ENCODE results near the gene TAMALIN.

The TAMALIN gene

DNA sequence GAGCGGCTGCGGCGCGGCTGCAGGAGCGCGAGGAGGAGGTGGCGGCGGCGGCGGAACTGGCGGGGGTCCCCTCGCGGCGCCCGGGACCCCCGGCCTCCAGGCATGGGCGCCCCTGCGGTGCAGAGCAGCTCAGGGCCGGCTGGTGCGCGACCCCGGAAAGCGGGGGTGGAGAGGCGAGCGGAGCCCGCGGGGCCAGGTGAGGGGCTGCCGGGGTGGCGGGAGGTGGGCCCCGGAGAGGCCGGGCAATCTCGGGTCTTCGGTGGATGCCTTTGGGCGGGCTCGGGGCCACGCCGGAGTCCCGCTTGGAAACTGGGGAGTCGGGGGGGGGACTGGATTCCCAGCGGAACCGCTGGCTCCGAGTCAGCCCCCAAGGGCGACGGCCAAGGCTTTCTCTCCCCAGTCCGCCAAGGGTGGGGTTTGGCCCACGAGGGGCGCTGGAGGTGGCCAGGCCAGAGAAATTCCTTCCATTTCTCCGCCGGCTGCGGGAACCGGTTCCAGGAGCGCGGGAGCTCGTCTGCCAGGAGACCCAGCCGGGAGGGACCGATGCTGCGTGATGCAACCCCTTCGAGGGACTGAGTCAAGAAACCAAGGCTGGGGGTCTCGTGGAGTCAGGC is 30.6 kb downstream of the TAMALIN start:
- peak; percentile 30 for DNase-seq

DNA sequence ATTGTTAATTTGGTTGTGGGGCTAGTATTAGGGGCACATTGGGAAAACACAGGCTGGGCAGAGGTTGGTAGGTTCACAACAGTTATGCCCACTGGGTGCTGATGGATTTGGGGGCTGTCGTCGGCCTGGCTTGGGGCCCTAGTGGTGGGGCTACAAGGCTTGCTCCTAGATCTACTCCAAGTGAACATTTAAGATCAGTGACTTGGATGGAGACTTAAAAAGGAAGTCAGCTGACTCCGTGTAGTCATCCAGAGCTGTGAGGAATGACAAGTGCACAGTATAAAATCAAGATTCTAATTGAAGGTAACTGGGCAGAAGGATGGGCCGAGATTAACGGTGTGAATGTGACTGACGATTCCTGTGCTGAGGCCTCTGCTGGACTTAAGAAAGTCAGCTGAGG is 31.7 kb downstream of the TAMALIN start:
- no peak for DNase-seq

DNA sequence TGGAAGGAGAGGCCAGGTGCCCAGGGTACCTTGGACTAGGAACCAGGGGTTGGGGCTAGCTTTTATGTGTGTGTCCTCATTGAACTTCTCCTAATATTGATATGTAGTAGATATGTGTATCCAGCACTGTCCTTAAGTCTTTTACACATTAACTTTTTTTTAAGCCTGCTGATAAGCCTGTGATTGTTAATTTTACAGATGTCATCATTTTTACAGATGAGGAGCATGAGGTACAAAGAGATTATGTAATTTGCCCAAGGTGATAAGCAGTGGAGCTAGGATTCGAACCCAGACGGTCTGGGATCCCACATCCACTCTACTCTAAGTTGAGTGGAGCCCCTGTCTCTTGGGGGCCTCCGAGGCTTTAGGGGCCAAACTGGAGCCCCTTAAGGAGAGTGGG is 34.3 kb downstream of the TAMALIN start:
- DNase-seq: no peak

DNA sequence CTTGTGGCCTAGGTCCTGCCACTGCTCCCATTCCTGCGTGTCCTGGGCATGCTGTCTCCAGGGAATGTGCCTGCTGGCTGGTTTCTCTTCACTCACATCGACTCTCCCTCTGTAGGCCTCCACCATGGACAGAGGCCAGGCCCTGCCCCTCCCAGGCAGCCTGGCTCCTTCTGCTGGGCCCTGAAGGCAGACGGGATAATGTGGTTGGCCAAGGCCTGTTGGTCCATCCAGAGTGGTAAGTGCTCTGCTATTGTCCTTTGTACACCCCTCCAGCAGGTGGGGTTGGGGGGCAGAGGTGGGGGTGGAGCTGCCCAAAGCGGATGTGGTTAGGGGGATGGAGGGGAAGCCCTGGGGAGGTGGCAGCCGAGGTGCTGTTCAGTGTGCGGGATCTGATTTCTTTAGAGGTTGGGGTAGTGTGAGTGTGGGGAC is 35.0 kb downstream of the TAMALIN start:
- DNase-seq: no peak

DNA sequence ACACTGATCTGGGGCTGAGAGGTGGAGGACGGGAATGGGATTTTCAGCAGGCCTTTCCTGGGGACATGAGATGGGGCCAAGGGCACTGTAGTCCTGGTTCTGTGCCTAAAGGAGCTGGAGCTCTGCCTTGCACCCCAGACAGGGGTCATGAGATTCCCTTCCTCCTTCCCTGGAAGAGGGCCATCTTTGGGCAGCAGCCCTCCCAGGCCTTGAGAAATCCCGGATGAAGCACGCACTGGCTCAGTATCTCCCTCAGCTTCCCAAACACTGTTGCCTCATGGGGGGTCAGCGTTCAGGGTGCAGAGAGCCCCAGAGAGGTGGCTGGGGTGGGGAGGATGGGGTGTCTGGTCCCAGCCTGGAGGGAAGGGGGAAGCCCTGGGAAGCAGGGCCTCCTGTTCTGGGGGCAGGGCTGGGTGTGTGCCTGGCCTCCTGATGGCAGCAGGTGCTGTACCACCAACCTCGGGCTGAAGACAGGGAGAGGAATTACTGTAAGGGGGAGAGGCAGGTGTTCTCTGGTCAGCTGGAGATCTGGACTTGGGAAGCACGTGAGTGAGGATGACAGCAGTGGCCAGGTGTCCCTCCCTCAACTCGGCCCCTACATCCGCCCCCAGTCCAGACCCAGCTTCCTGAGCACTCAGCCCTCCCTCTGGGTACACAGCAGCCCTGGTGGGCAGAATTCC is 36.1 kb downstream of the TAMALIN start:
- DNase-seq: no peak

DNA sequence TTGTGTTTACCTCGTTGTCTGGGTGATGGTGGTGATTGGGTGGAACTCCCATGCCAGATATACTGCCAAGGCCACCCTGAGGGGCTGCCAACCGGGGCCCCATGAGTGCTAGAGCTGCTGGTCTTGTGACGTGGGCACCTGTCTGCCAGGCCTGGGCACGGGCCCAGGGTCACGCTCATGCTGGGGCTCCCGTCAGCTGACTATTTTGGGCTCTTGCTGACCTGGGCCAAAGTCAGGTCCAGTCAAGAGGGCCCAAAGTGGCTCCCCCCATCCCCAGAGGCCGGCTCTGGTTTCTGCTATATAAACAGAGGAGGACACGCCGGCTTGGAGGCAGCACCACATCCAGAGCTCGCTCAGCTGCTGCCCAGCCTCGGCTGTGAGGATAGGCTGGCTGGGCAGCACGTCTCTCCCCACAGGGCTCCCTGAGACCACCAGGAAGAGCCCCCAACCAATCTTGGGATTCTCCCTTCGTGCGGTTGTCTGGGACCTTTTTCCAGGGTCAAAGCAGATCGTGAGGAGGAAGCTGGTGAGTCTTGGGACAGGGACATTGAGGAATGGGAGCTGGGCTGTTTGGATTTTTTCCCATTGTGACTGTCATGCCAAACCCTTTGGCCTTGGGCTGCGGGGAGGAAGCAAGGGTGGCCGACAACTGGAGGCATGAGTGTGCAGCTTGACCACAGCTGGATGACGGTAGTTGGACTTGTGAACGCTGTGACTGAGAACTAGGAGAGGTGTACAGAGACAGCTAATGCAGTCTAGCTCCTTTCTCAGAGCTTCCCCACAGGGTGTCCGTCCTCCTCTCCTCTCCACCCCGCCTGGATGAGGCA is 36.9 kb downstream of the TAMALIN start:
- DNase-seq: no peak

DNA sequence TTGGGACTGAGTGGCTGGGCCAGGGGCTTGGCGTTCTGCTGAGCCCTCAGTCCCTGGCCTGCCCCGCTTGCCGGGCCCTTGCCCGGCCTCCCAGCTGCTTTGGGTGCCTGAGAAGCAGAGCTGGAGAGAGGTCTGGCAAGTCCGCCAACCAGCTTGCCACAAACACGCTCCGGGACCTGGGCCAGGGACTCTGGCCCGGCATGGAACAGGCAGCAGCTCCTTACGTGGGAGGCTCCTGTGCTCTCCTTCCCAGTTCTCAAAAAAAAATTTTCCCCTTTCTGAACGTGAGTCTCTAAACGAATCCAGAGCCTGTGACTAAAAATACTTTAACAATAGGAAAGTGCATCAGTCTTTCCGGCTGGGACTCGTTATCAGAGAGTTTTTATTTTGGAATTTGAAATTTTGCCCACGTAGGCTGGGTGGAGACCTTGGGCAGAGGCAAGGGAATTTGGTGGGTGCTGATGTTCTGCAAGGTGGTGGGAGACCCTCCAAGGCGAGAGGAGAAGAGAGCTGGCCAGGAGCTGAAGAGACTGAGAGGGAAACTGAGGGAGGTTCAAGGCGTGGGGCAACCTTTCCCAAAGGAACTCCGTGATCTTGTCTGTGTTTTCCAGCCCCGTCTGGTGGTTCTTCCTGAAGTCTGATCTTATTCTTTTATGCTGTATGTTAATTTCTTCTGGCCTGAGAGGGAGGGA is 37.7 kb downstream of the TAMALIN start:
- no peak for DNase-seq

DNA sequence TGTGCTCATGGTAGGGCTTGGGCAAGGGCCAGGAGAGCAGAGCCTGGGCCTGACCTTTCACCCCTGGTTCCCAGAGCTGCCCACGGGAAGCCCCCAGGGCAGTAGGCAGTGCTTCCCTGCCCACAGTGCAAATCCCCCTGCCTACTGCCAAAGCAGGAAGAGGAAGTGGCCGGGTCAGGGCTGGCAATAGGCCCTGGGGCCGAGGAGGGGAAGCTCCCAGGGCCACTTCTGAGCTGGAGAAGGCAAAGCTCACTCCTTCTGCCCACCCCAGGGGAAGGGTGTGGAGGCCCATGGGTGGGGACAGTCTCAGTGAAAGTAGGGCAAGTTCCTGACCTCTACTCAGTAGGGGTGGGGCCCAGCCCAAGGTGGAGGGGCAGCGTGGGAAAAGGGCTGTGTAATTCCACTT is 39.1 kb downstream of the TAMALIN start:
- DNase-seq: no peak

DNA sequence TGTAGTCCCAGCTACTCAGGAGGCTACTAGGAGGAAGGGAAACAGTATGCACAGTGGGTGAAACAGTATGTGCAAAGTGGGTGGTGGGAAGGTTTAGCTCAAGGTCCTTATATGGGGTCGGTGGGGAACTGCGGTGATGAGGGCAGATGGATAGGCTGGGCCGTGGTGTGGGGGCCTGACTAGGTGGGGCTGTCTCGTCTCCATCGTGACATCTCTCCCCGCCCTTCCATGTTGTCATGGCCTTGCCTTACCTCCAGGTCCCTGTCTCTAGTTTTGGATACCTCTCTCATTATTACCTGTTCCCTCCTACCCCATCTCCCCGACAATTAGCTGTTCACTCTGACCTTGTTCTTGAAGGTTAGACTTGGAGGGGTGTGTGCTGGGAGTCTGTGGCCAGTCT is 40.1 kb downstream of the TAMALIN start:
- no peak for DNase-seq

DNA sequence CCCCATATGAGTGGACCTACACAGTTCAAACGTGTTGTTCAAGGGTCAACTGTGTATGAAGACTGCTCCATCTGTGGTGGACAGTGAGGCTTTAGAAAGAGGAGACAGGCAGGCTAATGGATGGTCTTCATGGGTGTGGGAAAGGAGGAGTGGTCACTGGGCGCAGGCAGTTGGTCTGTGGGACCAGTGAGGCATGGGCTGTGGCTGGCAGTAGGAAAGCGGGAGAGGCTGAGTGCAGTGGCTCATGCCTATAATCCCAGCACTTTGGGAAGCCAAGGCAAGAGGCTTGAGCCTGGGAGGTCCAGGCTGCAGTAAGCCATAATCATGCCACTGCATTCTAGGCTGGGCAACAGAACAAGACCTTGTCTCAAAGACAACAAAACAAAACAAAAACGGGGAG is 42.5 kb downstream of the TAMALIN start:
- no peak for DNase-seq

DNA sequence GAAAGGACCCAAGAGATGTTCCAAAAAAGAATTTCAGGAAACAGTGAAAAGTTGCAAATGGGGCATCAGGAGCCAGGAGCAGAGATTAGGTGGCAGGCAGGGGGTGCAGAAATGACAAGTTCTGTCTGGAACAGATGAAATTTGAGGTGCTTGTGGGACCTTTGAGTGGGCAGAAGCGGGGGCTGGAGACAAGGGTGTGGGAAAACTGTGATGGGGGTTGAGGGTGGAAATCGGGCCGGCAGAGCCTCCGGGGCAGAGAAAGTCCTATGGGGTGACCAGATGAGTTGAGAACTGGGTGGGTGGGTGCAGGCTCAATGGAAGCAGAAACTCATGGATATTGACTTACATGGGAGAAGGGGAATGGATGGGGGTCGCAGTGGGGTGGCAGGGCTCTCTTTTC is 42.9 kb downstream of the TAMALIN start:
- no peak for DNase-seq

DNA sequence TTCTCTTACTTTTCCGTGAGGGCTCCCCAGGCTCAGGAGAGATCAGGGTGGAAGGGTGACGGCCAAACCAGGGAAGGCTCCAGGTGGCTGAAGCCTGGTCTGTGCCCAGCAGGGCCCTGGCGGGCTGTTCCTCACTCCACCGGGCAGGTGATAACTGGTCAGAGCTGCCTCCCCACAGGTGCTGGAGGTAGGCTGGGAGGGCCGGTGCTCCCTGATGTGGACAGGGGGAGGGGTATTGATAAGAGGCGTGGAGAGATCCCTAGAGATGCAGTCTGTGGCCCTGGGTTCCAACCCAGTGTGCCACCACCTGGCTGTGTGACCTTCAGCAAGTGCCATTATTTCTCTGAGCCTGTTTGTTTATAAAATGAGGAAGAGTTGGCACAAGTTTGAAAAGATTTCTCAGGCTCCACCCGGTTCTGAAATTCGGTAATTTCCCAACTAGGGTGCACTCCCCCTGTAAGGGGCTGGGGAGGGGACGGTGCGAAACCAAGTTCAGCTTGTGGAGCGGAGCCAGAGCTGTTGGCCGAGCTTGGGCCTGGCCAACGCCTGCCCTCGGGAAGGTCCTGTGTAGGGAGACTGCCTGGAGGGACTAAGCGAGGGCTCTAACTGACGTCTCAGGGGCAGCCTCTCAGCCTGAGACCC is 43.5 kb downstream of the TAMALIN start:
- DNase-seq: no peak

DNA sequence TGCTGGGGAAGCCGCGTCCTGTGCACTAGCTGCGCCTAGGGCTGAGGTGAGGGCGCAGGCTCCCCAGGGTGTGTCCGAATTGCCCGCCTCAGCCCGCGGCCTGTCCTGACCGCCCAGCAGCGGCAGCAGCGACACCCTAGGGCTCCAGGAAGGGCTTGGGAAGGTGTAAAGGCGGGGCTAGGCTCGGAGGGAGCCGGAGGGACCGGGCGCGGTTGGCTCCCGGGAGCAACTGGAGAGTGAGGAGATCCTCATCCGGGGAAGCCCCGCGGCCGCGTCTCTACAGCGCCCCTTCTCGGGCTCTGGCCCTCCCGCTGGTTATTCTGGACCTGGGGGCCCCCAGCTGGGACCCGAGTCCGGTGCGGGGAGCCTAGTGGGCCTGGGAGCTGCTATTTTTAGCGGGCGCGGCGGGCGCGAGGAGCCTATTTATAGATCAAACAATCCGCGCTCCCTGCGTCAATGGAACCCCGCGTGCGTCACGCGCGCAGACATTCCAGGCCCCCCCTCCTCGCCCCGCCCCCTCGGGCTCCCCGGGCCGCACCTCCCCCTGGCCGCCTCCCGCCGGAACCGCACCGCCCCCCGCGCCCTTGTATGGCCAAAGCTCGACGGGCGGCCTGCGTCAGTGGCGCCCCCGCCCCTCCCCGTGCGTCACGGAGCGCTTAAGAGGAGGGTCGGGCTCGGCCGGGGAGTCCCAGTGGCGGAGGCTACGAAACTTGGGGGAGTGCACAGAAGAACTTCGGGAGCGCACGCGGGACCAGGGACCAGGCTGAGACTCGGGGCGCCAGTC is 44.2 kb downstream of the TAMALIN start, which contains the start of gene NR4A1:
NR4A1 (plus strand) TSS at position 685 of the 784 bp plus-strand sequence. CDS start 2,887 bp downstream, outside the sequence.
- peak; percentile 99 for DNase-seq

DNA sequence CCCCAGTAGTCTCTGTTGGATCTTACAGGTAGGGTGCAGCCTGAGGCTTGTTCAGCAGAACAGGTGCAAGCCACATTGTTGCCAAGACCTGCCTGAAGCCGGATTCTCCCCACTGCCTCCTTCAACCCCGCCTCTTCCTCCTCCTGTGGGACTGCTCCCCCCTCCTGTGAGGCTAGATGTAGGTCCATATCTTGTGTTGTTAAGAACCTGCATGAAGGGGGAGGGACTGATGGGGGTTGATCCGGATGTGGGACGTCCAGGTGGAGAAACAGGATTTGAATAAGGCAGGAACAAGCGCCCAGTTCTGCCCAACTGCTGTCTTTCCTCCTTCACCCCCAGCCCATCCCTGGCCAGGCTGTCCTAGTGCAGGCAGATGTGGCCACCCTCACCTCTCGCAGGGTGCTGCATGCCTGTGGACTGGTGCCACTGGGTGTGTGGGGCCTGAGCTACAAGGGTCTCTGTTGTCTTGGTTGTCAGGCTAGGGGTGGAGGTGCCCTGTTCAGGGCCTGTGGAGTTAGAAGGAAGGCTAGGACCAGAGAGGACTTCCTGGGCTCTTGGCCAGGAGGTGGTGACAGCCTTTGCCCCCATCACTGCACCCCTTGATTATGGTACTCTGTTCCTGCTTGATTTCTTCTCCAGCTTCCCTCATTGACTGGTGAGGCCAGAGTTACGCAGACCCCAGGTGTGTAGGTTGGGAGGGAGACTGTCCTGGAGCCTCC is 45.9 kb downstream of the TAMALIN start:
- peak; percentile 37 for DNase-seq

DNA sequence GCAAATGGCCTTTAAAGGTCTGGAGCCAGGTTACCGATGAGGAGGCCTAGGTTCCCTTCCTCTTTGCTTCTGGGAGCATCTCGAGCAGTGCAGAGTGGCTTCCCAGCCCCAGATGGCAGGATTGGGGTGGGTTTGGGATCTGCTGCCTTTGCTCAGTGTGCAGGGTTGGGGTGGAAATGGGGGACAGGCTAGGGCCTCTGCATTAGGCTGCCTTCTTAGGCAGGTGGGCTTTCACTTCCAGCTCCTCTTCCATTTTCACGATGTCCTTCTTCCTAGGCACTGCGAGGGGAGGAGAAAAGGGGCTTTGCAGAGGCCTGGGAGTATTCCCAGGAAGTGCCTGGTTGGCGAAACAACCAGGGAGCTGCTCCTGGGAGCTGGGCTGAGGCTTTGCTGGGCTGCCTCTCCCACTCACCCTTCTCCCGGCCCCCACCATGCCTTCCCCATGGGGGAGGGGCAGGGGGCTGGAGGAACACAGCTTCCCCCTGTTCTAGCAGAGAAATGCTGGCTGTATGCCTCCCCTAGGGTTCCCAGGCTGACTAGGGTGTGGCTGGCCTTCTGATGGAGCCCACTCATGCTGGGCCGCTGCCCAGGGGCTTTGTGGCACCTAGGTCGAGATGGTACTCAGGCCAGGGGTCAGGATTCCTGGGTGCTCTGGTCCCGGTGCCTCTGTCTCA is 46.9 kb downstream of the TAMALIN start:
- no peak for DNase-seq

DNA sequence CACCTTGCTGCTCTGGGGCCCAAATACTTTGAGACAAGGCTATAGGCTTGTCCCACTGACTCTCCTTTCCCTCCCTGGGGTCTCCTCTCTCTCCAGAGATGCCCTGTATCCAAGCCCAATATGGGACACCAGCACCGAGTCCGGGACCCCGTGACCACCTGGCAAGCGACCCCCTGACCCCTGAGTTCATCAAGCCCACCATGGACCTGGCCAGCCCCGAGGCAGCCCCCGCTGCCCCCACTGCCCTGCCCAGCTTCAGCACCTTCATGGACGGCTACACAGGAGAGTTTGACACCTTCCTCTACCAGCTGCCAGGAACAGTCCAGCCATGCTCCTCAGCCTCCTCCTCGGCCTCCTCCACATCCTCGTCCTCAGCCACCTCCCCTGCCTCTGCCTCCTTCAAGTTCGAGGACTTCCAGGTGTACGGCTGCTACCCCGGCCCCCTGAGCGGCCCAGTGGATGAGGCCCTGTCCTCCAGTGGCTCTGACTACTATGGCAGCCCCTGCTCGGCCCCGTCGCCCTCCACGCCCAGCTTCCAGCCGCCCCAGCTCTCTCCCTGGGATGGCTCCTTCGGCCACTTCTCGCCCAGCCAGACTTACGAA is 47.6 kb downstream of the TAMALIN start:
- no peak for DNase-seq

DNA sequence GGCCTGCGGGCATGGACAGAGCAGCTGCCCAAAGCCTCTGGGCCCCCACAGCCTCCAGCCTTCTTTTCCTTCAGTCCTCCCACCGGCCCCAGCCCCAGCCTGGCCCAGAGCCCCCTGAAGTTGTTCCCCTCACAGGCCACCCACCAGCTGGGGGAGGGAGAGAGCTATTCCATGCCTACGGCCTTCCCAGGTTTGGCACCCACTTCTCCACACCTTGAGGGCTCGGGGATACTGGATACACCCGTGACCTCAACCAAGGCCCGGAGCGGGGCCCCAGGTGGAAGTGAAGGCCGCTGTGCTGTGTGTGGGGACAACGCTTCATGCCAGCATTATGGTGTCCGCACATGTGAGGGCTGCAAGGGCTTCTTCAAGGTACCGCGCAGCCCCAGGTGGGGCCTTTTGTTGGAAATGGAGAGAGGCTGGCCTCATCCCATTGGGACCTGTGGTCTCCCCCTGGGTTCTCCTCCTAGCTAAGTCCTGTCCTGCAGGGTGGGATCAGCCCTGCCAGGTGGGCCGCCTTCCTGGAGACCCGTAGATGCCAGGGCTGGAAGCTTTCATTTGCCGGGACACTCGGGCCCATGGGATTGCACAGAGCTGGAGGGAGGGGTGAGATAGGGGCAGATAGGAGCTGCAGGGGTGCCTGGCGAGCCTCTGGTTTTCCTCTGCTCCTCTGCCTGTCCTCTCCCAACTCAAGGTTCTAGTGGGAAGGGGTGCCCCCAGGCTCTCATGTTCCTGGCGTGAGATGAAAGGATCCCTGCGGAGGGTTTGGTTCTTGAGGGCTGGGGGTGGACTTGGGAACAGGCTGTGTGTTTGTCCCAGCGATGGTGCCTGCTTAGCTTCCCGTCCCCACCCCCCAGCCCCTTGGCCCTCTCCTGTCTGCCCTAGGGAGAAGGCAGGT is 48.3 kb downstream of the TAMALIN start:
- no peak for DNase-seq

DNA sequence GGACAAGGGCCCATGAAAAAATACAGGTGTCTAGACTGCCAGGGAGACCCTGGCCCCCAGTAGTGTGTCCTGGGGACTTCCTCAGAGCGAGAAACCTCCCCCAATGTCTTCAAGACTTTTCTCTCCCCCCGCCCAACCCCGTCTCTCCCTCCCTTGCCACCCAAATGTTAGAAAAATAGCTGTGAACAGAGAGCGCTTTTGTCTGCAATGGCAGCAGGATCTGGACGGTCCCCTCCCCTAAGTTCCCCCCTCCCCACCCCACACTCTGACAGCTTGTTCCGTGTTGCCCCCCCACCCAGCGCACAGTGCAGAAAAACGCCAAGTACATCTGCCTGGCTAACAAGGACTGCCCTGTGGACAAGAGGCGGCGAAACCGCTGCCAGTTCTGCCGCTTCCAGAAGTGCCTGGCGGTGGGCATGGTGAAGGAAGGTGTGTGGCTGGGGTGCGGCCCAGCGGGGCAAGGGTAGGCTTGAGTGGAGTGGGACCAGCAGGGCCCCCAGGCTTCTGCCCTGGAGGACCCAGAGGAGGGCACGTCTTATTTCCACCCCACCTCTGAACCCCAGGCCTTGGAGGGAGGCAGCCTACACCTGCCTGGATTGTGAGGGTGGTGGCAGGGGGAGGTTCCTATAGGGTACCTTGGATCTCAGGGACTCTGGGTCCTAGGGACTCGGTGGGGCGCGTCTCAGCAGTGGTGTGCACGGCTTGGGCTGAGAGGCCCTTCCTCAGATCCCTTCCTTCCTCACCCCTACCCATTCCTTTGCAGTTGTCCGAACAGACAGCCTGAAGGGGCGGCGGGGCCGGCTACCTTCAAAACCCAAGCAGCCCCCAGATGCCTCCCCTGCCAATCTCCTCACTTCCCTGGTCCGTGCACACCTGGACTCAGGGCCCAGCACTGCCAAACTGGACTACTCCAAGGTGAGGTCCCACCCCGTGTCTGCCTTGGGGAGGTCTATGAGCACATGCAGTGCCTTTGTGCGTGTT is 49.3 kb downstream of the TAMALIN start:
- no peak for DNase-seq
